ENCODE results near the gene SRRD. TPM values are rescaled to one million over a fixed set of nuclear protein-coding genes. Genes with fewer than 3 reads are reported as not detected.

SRRD gene
- total RNA-seq, 1 experiment from 2014 or later, result 21.9 TPM

DNA sequence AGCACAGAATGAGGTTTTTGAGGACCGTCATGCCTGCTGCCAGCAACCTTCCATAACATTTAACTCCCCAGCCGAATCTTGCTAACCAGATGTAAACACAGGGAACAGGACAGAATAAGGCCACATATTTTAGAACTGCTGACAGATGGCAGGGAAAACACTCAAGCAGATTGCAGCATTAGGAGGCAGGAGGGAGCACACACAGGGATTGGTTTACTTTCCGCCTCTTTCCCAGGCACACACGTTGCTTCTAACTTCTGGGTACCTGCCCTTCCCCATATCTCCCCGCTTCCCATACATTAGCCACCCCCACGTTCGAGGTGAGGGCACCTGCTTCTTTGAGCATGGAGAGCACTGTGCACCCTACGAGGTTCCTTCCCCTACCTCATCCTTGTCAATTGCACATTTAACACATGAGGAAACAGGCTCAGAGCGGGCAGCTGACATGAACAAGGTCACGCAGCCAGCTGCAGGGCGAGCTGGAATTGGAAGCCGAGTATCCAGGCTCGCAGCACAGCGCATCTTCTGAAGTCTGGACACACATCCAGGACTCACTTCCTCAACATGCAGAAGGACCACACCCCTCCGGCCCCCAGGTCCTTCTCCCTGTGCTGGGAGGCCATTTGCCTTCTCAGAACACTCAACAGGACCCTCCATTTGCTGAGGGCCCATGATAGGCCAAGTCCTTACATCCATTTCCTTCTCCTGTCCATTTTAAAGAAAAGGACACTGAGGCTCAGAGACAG, 35.9 kb upstream of the SRRD start:
- CTCF ChIA-PET, result interaction anchor here (0.6 kb wide), 1 partner anchor 14 kb away, joined by 5 read pairs; no protein-coding TSS in a partner anchor
- BruUV-seq (replicated peaks), result no TSS peak
- POLR2A ChIA-PET, result no interaction called here
- no peak for ATAC-seq
- Histone ChIP-seq H3K9me3 (ENCODE audit: control insufficient read depth, insufficient read depth, low read depth, low read length) (no peaks in the 10 kb centered on the region), H3K4me3 (ENCODE audit: low read depth in 2 of 2, low read length in 2 of 2) (no peak overlapping the region), H3K36me3 (ENCODE audit: control insufficient read depth, insufficient read depth, low read length) (no peaks in the 10 kb centered on the region), H3K27me3 (ENCODE audit: control insufficient read depth, insufficient read depth, low read length) (no peaks in the 10 kb centered on the region), H3K4me1 (ENCODE audit: control insufficient read depth, insufficient read depth, low read length) (no peaks in the 10 kb centered on the region), H3K27ac (ENCODE audit: low read length) (no peak overlapping the region)
- no peak for DNase-seq (ENCODE audit: low read depth, low spot score)
- TF ChIP-seq SIN3A (IDR thresholded peaks at IDR 0.05; ENCODE audit: borderline replicate concordance, insufficient read depth, low read depth, low read length) (no peak), TCF7L2 (IDR thresholded peaks at IDR 0.05; ENCODE audit: low read depth, low read length) (no peak), POLR2AphosphoS5 (IDR thresholded peaks at IDR 0.05; ENCODE audit: low read depth, low read length) (no peak)
- TF ChIP-seq, protein P1, sequence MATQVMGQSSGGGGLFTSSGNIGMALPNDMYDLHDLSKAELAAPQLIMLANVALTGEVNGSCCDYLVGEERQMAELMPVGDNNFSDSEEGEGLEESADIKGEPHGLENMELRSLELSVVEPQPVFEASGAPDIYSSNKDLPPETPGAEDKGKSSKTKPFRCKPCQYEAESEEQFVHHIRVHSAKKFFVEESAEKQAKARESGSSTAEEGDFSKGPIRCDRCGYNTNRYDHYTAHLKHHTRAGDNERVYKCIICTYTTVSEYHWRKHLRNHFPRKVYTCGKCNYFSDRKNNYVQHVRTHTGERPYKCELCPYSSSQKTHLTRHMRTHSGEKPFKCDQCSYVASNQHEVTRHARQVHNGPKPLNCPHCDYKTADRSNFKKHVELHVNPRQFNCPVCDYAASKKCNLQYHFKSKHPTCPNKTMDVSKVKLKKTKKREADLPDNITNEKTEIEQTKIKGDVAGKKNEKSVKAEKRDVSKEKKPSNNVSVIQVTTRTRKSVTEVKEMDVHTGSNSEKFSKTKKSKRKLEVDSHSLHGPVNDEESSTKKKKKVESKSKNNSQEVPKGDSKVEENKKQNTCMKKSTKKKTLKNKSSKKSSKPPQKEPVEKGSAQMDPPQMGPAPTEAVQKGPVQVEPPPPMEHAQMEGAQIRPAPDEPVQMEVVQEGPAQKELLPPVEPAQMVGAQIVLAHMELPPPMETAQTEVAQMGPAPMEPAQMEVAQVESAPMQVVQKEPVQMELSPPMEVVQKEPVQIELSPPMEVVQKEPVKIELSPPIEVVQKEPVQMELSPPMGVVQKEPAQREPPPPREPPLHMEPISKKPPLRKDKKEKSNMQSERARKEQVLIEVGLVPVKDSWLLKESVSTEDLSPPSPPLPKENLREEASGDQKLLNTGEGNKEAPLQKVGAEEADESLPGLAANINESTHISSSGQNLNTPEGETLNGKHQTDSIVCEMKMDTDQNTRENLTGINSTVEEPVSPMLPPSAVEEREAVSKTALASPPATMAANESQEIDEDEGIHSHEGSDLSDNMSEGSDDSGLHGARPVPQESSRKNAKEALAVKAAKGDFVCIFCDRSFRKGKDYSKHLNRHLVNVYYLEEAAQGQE (IDR thresholded peaks at IDR 0.05; ENCODE audit: insufficient read depth in 1 of 2, low read depth in 2 of 2, low read length in 1 of 2), result no peak
- TF ChIP-seq, protein P2, sequence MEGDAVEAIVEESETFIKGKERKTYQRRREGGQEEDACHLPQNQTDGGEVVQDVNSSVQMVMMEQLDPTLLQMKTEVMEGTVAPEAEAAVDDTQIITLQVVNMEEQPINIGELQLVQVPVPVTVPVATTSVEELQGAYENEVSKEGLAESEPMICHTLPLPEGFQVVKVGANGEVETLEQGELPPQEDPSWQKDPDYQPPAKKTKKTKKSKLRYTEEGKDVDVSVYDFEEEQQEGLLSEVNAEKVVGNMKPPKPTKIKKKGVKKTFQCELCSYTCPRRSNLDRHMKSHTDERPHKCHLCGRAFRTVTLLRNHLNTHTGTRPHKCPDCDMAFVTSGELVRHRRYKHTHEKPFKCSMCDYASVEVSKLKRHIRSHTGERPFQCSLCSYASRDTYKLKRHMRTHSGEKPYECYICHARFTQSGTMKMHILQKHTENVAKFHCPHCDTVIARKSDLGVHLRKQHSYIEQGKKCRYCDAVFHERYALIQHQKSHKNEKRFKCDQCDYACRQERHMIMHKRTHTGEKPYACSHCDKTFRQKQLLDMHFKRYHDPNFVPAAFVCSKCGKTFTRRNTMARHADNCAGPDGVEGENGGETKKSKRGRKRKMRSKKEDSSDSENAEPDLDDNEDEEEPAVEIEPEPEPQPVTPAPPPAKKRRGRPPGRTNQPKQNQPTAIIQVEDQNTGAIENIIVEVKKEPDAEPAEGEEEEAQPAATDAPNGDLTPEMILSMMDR (IDR thresholded peaks at IDR 0.05), result no peak
- in situ Hi-C loops (cut with HindIII; ENCODE audit: low pct_unique_long_range_greater_than_20kb, low sequenced_read_pairs) (no loop called here), intact Hi-C loops (cut with micrococcal nuclease; ENCODE audit: unreplicated experiment) (no loop called here)

DNA sequence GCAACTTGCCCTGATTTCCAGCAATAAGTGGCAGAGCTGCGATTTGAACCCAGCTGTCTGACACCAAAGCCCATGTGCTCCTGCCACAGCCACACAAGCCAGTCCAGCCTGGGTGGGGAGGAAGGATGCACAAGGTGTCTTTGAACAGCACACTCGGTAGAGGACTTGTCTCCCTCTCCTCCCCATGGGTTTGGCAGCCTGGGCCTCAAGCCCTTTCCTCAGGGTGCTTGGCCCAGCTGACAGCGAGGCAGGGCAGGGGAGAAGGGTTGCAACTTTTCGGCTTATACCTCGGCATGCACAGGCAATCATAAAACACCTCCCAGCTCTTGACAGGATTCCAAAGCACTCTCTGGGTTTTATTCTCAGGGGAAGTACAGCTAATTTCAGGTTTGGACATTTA, 35.3 kb upstream of the SRRD start:
- DNase-seq (ENCODE audit: low read depth, low spot score) (no peak), ATAC-seq (no peak)
- Histone ChIP-seq H3K27me3 (ENCODE audit: control insufficient read depth, insufficient read depth, low read length) (no peaks in the 10 kb centered on the region), H3K9me3 (ENCODE audit: control insufficient read depth, insufficient read depth, low read depth, low read length) (no peaks in the 10 kb centered on the region), H3K4me3 (ENCODE audit: low read depth in 2 of 2, low read length in 2 of 2) (no peak overlapping the region), H3K4me1 (ENCODE audit: control insufficient read depth, insufficient read depth, low read length) (no peaks in the 10 kb centered on the region), H3K27ac (ENCODE audit: low read length) (no peak overlapping the region), H3K36me3 (ENCODE audit: control insufficient read depth, insufficient read depth, low read length) (no peaks in the 10 kb centered on the region)
- intact Hi-C loops (cut with micrococcal nuclease; ENCODE audit: unreplicated experiment) (no loop called here), in situ Hi-C loops (cut with HindIII; ENCODE audit: low pct_unique_long_range_greater_than_20kb, low sequenced_read_pairs) (no loop called here)
- BruUV-seq (replicated peaks), result no TSS peak
- ChIA-PET POLR2A (no interaction called here), CTCF (interaction anchor here (0.6 kb wide), 1 partner anchor 13 kb away, joined by 5 read pairs; no protein-coding TSS in a partner anchor)
- TF ChIP-seq, protein P1 (IDR thresholded peaks at IDR 0.05; ENCODE audit: insufficient read depth in 1 of 2, low read depth in 2 of 2, low read length in 1 of 2), result no peak
- TF ChIP-seq TCF7L2 (IDR thresholded peaks at IDR 0.05; ENCODE audit: low read depth, low read length), result no peak

All from Panc1 (cell line).